ENCODE data around the gene ZNF155.

Gene ZNF155

DNA sequence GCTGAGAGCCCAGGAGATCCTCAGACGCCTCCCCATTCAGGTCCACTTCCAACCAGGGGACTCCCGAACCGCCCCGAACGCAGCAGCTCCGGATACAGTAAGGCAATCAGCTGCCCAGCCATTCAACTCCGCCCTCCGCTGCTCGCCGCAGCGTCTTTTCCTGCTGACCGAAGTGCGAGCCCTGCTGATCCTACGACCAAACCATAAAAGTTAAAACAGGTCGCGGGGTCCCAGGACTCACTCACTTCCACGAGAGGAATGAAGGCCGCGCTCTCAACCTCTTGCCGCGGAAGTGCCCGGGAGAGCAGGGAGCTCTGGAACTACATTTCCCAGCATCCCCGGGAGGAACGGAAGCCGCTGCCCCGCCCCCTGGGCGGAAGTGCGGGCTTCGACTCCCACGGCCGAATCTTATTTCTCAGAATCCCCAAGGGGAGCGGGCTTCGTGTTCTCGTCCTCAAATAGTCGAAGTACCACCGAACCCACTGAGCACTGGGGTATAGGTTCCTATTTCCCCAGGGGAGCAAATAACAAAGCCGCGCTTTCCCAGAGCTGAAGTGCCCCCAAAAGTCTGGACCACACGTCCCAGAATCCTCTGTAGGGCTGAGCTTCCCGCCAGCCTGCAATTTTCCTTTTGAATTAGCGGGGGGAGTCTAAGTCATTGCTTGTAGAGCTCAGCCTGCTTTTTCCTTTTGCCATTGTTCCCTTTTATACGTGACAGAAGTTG, 48.8 kb upstream of the ZNF155 start, which contains the start of gene ZNF45 (continued):
- TF ChIP-seq ZNF341 (tag by site-specific recombination; IDR thresholded peaks at IDR 0.05; ENCODE audit: low read depth) = peak; percentile 70
- TF ChIP-seq, protein P1, sequence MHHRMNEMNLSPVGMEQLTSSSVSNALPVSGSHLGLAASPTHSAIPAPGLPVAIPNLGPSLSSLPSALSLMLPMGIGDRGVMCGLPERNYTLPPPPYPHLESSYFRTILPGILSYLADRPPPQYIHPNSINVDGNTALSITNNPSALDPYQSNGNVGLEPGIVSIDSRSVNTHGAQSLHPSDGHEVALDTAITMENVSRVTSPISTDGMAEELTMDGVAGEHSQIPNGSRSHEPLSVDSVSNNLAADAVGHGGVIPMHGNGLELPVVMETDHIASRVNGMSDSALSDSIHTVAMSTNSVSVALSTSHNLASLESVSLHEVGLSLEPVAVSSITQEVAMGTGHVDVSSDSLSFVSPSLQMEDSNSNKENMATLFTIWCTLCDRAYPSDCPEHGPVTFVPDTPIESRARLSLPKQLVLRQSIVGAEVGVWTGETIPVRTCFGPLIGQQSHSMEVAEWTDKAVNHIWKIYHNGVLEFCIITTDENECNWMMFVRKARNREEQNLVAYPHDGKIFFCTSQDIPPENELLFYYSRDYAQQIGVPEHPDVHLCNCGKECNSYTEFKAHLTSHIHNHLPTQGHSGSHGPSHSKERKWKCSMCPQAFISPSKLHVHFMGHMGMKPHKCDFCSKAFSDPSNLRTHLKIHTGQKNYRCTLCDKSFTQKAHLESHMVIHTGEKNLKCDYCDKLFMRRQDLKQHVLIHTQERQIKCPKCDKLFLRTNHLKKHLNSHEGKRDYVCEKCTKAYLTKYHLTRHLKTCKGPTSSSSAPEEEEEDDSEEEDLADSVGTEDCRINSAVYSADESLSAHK (tag by site-specific recombination; IDR thresholded peaks at IDR 0.05) = peak; percentile 5; the same call in 1 of the 2 replicates
- no peak for TF ChIP-seq ZNF670 (tag by site-specific recombination; IDR thresholded peaks at IDR 0.05; ENCODE audit: low read depth)
- no peak for TF ChIP-seq ZNF776 (tag by site-specific recombination; IDR thresholded peaks at IDR 0.05; ENCODE audit: borderline replicate concordance)
- 0 out of 2 replicates have a peak, but pooled peaks have one; percentile 55 for TF ChIP-seq RBAK (tag by site-specific recombination; IDR thresholded peaks at IDR 0.05)
- no peak for TF ChIP-seq ZBTB49 (tag by site-specific recombination; IDR thresholded peaks at IDR 0.05; ENCODE audit: low read depth)
- TF ChIP-seq ZNF488 (tag by site-specific recombination; IDR thresholded peaks at IDR 0.05) = no peak
- no peak for TF ChIP-seq ZNF544 (tag by site-specific recombination; IDR thresholded peaks at IDR 0.05)
- TF ChIP-seq, protein P2, sequence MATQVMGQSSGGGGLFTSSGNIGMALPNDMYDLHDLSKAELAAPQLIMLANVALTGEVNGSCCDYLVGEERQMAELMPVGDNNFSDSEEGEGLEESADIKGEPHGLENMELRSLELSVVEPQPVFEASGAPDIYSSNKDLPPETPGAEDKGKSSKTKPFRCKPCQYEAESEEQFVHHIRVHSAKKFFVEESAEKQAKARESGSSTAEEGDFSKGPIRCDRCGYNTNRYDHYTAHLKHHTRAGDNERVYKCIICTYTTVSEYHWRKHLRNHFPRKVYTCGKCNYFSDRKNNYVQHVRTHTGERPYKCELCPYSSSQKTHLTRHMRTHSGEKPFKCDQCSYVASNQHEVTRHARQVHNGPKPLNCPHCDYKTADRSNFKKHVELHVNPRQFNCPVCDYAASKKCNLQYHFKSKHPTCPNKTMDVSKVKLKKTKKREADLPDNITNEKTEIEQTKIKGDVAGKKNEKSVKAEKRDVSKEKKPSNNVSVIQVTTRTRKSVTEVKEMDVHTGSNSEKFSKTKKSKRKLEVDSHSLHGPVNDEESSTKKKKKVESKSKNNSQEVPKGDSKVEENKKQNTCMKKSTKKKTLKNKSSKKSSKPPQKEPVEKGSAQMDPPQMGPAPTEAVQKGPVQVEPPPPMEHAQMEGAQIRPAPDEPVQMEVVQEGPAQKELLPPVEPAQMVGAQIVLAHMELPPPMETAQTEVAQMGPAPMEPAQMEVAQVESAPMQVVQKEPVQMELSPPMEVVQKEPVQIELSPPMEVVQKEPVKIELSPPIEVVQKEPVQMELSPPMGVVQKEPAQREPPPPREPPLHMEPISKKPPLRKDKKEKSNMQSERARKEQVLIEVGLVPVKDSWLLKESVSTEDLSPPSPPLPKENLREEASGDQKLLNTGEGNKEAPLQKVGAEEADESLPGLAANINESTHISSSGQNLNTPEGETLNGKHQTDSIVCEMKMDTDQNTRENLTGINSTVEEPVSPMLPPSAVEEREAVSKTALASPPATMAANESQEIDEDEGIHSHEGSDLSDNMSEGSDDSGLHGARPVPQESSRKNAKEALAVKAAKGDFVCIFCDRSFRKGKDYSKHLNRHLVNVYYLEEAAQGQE (tag by site-specific recombination; IDR thresholded peaks at IDR 0.05) = peak; percentile 70
- no peak; the same call in 1 of the 2 replicates for TF ChIP-seq ZNF777 (tag by site-specific recombination; IDR thresholded peaks at IDR 0.05; ENCODE audit: borderline replicate concordance)
- TF ChIP-seq ZNF221 (tag by site-specific recombination; IDR thresholded peaks at IDR 0.05; ENCODE audit: borderline replicate concordance) = no peak
- TF ChIP-seq, protein P3, sequence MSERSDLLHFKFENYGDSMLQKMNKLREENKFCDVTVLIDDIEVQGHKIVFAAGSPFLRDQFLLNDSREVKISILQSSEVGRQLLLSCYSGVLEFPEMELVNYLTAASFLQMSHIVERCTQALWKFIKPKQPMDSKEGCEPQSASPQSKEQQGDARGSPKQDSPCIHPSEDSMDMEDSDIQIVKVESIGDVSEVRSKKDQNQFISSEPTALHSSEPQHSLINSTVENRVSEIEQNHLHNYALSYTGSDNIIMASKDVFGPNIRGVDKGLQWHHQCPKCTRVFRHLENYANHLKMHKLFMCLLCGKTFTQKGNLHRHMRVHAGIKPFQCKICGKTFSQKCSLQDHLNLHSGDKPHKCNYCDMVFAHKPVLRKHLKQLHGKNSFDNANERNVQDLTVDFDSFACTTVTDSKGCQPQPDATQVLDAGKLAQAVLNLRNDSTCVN (tag by site-specific recombination; optimal IDR thresholded peaks at IDR 0.05) = peak; percentile 60
- TF ChIP-seq ZNF571 (tag by site-specific recombination; IDR thresholded peaks at IDR 0.05) = no peak
- TF ChIP-seq ZNF24 (tag by site-specific recombination; IDR thresholded peaks at IDR 0.05) = peak; percentile 79
- TF ChIP-seq, protein P4, sequence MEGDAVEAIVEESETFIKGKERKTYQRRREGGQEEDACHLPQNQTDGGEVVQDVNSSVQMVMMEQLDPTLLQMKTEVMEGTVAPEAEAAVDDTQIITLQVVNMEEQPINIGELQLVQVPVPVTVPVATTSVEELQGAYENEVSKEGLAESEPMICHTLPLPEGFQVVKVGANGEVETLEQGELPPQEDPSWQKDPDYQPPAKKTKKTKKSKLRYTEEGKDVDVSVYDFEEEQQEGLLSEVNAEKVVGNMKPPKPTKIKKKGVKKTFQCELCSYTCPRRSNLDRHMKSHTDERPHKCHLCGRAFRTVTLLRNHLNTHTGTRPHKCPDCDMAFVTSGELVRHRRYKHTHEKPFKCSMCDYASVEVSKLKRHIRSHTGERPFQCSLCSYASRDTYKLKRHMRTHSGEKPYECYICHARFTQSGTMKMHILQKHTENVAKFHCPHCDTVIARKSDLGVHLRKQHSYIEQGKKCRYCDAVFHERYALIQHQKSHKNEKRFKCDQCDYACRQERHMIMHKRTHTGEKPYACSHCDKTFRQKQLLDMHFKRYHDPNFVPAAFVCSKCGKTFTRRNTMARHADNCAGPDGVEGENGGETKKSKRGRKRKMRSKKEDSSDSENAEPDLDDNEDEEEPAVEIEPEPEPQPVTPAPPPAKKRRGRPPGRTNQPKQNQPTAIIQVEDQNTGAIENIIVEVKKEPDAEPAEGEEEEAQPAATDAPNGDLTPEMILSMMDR (tag by site-specific recombination; IDR thresholded peaks at IDR 0.05) = peak; percentile 58; the same call in 1 of the 2 replicates
- 0 out of 2 replicates have a peak, but pooled peaks have one; percentile 51 for TF ChIP-seq ZNF785 (tag by site-specific recombination; IDR thresholded peaks at IDR 0.05)
- TF ChIP-seq ZNF280C (tag by site-specific recombination; IDR thresholded peaks at IDR 0.05) = no peak
- TF ChIP-seq SP7 (tag by site-specific recombination; IDR thresholded peaks at IDR 0.05) = peak; percentile 83
- TF ChIP-seq, protein P5, sequence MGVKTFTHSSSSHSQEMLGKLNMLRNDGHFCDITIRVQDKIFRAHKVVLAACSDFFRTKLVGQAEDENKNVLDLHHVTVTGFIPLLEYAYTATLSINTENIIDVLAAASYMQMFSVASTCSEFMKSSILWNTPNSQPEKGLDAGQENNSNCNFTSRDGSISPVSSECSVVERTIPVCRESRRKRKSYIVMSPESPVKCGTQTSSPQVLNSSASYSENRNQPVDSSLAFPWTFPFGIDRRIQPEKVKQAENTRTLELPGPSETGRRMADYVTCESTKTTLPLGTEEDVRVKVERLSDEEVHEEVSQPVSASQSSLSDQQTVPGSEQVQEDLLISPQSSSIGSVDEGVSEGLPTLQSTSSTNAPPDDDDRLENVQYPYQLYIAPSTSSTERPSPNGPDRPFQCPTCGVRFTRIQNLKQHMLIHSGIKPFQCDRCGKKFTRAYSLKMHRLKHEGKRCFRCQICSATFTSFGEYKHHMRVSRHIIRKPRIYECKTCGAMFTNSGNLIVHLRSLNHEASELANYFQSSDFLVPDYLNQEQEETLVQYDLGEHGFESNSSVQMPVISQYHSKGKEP (tag by site-specific recombination; IDR thresholded peaks at IDR 0.05) = peak; percentile 48; the same call in 1 of the 2 replicates
- no peak for TF ChIP-seq GLI4 (tag by site-specific recombination; IDR thresholded peaks at IDR 0.05)
- TF ChIP-seq ZNF211 (tag by site-specific recombination; IDR thresholded peaks at IDR 0.05; ENCODE audit: low read depth) = no peak
- no peak for TF ChIP-seq FEZF1 (tag by site-specific recombination; IDR thresholded peaks at IDR 0.05)
